GM18909 (cell line): Measurements from ENCODE around the gene SLC26A8.
"Not testable (repeated sequence)": the region's sequence is repeated elsewhere in the genome, so short reads cannot be mapped to it uniquely, and the experiment has no call there.

Source experiments
- ATAC-seq: cut with Tn5 transposase; IDR thresholded peaks from one replicate; pipeline ENCODE4 v1.9.1; 2021; ENCODE audit warnings: mild to moderate bottlenecking; ENCODE audit not compliant: unreplicated experiment, poor library complexity

SLC26A8 gene

DNA sequence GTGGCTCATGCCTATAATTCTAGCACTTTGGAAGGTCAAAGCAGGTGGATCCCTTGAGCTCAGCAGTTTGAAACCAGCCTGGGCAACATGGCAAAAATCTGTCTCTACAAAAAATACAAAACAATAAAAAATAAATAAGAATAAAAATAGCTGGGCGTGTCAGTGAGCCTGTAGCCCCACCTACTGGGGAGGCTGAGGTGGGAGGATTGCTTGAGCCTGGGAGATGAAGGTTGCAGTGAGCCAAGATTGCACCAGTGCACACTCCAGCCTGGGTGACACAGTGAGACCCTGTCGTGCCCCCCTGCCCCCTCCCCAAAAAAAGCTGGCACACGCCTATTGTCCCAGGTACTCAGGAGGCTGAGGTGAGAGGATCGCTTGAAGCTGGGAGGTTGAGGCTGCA lies 68.5 kb downstream of the SLC26A8 start:
- no peak for ATAC-seq

GRCh38 chr6:35955521-35955920 lies 68.9 kb downstream of the SLC26A8 start:
- ATAC-seq: no peak

DNA sequence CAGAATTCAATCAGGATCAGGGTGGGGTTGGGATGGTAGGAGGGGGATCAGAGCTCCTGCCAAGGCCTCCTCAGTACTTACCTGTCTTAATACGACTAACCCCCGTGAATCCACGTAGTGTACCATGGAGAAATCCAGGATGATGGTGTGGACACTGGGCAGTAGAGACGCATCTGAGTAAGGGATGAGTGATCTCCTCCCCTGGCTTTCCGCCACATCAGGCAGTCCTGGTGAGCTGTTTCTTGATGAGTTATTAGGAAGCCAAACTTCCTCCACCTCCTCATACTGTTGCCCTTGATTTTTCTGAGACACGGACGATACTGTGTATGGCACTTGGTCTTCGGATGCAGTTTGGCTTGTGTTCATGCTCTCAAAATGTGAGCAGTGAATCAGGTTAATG lies 69.4 kb downstream of the SLC26A8 start:
- ATAC-seq: no peak

DNA sequence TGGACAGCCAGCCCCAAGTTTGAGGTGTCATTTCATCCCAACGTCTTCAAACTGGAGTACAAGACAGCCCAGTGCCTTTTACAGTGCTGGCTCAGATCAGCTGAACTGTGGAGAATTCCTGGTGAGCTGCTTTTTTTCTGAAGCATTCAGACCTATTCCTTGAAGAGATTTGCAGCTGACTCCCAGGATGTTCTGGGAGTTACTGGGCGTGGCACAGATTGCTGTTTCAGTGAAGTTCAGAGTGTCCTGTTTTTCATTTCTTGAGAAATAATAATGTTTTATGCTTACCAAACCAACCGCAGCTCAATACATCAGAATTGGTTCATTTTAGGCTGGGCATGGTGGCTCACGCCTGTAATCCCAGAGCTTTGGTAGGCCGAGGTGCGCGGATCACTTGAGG lies 70.1 kb downstream of the SLC26A8 start:
- no peak for ATAC-seq

- ATAC-seq: no peak
Observed at GRCh38 chr6:35948725-35949124, 75.7 kb downstream of the SLC26A8 start.

DNA sequence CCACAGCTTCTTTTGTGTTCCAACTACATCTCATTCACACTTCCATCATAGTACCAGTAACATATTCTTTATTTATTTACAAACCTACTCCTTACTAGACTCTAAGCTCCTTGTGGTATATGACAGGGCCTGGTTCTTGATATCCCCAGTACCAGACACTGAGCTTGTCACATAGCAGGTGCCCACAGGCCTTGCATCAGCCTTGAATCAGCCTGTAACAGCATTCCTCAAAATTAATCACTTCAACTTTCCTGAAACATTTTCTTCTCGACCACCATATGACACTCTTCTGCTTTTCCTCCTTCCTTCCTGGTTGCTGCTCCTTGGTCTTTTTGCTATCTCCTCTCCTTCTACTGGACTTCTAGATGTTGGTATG lies 78.8 kb downstream of the SLC26A8 start:
- no peak for ATAC-seq

DNA sequence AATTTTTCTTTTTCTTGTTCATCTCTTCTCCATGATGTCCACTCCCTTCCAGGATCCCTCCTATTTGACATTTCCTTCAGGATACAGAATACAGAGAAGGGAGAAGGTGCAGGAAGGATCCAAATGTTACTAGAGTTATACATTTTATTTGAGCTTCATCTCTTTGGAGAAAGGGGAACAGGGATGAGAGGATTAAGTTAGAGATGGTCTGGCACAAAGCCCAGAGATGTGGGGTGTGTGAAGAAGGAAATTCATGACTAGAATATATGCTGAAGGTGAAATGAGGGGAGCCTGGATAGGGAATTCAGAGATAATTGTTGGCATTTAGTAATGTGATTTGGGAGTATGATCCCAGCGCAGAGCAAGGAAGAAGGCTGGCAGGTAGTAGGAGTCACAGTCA lies 81.1 kb downstream of the SLC26A8 start:
- no peak for ATAC-seq

- no peak for ATAC-seq
Observed at GRCh38 chr6:35942355-35942754, 82.1 kb downstream of the SLC26A8 start.

GRCh38 chr6:35941170-35941569 lies 83.3 kb downstream of the SLC26A8 start:
- not testable (repeated sequence) for ATAC-seq

DNA sequence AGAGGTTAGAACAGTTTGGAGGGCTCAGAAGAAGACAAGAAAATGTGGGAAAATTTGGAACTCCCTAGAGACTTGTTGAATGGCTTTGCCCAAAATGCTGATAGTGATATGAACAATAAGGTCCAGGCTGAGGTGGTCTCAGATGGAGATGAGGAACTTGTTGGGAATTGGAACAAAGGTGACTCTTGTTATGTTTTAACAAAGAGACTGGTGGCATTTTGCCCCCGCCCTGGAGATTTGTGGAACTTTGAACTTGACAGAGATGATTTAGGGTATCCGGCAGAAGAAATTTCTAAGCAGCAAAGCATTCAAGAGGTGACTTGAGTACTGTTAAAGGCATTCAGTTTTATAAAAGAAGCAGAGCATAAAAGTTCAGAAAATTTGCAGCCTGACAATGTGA lies 84.4 kb downstream of the SLC26A8 start:
- not testable (repeated sequence) for ATAC-seq

- ATAC-seq: not testable (repeated sequence)
Observed at GRCh38 chr6:35939259-35939658, 85.2 kb downstream of the SLC26A8 start.

DNA sequence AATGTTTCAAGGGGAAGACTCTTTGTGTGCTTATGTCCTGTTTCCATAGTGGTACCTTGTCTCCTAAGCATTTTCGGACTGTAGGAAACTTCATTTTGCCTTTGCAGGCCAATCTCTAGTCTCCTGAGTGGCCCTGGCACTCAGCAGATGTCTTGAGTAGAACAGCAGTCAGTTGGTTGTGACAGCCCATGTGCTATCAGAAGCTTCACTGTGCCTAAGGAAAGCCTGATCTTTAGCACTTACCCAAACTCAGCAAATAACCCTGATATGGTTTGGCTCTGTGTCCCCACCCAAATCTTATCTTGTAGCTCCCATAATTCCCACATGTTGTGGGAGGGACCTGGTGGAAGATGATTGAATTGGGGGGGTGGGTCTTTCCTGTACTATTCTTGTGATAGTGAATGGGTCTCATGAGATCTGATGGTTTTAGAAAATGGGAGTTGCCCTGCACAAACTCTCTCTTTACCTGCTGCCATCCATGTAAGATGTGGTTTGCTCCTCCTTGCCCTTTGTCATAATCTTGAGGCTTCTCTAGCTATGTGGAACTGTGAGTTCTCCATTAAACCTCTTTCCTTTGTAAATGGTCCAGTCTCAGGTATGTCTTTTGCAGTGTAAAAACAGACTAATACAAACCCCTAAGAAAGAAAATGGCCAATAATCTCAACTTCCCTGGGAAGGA lies 87.6 kb downstream of the SLC26A8 start:
- no peak for ATAC-seq

DNA sequence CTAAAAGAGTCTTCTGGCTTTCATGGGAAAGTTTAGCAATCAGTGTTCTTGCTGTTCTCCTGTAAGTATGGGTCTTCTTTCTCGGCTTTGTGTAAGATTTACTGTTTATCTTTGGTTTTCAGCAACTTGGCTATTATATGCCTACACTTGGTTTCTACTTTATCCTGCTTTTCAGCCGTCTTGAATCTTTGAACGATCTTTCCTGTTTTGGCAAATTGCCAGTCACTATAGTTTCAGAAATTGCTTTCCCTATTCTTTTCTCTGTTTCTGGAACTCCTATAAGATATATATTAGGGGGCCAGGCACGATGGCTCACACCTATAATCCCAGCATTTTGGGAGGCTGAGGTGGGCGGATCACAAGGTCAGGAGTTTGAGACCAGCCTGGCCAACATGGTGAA lies 89.0 kb downstream of the SLC26A8 start:
- no peak for ATAC-seq

DNA sequence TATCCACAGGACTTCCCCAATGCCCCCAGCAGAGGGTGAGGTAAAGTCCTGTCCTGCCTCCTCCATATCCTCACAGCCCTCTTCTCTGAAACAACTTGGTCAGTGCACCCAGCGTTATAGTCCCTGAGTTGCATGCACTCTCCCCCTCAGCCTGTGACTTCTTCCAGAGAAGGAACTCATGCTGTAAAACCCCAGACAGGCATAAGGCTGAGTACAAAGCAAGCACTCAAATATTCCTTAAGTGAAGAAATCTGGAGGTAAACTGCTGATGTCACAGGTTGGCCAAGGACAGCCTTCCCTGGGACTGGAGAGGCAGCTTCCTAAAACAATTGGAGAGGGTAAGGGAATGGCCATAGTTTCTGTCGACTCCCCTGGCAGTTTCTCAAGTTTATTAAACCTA lies 90.6 kb downstream of the SLC26A8 start:
- no peak for ATAC-seq

- not testable (repeated sequence) for ATAC-seq
Observed at GRCh38 chr6:35931873-35932272, 92.6 kb downstream of the SLC26A8 start.

- ATAC-seq: no peak
Observed at GRCh38 chr6:35931120-35931561, 93.3 kb downstream of the SLC26A8 start.

DNA sequence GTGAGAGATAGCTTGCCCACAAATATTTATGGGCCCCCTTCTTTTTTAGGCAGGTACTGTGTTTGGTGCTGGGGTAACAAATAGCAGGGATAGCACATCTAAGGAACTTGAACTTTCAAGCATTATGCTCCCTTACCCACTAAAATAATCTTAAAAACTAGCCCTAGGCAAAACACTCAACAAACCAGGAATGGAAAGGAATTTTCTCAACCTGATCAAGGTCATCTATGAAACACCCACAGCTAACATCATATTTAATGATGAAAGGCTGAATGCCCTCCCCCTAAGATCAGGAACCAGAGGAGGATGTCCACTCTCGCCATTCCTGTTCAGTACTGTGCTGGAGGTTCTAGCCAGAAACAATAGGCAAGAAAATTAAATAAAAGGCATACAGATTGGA lies 94.8 kb downstream of the SLC26A8 start:
- no peak for ATAC-seq

DNA sequence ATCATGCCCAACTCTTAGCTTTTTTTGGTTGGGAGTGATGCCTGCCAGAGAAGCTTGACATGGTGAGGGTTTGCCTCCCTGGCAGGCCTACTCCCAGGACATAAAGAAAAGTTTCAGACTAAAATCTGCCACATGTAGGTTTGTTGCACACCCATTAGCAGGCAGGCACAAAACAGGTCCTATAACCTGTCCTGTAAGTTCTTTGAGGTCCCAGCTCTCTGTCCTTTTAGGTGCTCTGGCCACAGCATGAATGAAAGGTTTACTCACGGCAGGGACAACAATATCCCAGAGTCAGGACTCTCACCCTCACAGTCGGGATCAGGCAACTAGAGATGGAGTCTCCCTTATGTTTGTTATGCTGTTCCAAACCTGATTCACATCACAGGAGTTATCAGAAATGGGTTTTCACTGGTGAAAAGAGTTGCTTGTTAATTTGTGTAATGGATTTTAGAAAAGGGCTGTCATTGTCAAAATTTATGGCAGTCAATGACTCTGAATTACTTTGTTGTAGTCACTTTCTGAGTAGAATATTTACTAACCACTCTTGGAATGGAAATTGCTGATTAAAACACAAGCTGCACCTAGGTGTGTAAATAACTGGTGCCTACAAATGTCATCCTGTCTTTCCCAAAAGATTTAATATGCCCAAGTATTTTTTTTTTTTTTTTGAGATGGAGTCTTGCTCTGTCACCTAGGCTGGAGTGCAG lies 97.8 kb downstream of the SLC26A8 start:
- no peak for ATAC-seq

DNA sequence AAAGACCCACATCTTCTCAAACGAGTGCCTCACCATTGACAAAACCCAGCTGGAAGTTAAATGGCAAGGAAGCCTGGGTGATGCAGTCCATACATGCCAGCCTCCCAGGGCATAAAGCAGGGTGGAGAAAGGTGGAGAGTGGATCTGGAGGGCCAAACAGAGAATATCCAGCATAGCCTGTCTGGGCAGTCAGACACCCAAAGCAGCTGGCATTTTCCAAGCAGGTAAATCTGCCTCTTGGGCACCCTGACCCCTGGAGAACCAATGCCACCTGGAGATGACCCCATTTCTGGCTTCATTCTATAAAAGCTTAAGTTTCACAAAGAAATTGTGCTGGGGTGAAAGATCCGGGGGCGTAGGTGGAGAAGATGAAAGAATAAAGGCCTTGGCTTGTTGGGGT lies 98.5 kb downstream of the SLC26A8 start:
- ATAC-seq: no peak

- no peak for ATAC-seq
Observed at GRCh38 chr6:35924146-35924545, 100.3 kb downstream of the SLC26A8 start.

DNA sequence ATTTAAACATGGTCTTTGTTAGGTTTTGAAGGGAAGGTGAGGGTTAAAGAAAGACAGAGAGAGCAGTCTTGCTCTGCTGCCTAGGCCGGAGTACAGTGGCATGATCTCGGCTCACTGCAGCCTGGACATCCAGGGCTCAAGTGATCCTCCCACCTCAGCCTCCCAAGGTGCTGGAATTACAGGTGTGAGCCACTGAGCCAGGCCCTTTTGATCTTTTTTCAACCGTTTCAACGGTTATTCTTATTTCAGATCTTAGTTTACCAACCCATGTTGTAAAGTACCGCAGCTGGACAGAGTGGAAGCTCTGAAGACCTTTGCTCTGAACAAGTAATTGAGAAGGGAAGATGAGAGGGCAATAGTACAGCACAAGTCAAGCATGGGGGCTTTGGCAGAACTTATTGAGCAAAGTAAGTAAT lies 102.3 kb downstream of the SLC26A8 start:
- no peak for ATAC-seq
